Cardiac fibroblast (primary cell): ENCODE results near the gene SOWAHB.

ENCODE experiments used
- DNase-seq, 2 donors: peaks; one replicate each; pipeline versions ENCODE4 v3.0.0 to v3.0.0-alpha.2; 2010; ENCODE audit warnings: low read depth in 2 of 2
- H3K4me3 ChIP-seq, 2 donors: replicated peaks in 1 of 2; 1 replicate in 1 of 2; 2 replicates in 1 of 2; pipeline ENCODE4 v1.5.1; 2011; ENCODE audit warnings: low read depth in 2 of 2, low read length in 2 of 2, mild to moderate bottlenecking in 2 of 2, moderate library complexity in 1 of 2
- CTCF ChIP-seq: IDR thresholded peaks from one replicate; pipeline ENCODE4 v1.5.1; 2011; ENCODE audit warnings: low read depth, mild to moderate bottlenecking, low read length, inconsistent platforms

Gene SOWAHB

GRCh38 chr4:76896048-76896447 is 1.9 kb downstream of the SOWAHB start:
- H3K4me3 ChIP-seq = no peak overlapping the region
- no peak for DNase-seq
- no peak for TF ChIP-seq CTCF

DNA sequence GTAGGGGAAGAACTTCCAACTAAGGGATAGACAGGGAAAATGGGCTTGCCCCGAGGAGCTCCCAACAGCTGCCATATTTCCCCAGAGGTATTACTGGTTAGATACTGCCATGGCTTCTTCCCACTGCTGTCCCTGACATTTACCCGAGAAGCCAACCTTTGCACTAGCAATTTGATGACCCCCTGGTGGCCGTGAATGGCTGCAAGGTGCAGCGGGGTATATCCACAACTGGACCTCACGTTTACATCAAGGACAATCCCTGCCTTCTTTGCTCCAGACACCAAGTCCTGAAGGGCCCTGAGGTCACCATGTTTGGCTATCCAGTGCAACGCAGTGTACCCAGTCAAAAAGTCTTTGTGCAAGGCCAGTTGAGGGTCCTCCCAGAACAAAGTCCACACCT is 2.3 kb downstream of the SOWAHB start:
- no peak overlapping the region for H3K4me3 ChIP-seq
- no peak for TF ChIP-seq CTCF
- DNase-seq = no peak

GRCh38 chr4:76894537-76895255 is 3.2 kb downstream of the SOWAHB start:
- no peak for DNase-seq
- TF ChIP-seq CTCF = no peak
- no peak overlapping the region for H3K4me3 ChIP-seq

GRCh38 chr4:76892601-76893000 is 5.3 kb downstream of the SOWAHB start:
- no peak for DNase-seq
- H3K4me3 ChIP-seq = no peak overlapping the region
- no peak for TF ChIP-seq CTCF

- no peak overlapping the region for H3K4me3 ChIP-seq
- TF ChIP-seq CTCF = no peak
- no peak for DNase-seq
Measured at GRCh38 chr4:76892001-76892400, 5.9 kb downstream of the SOWAHB start.

DNA sequence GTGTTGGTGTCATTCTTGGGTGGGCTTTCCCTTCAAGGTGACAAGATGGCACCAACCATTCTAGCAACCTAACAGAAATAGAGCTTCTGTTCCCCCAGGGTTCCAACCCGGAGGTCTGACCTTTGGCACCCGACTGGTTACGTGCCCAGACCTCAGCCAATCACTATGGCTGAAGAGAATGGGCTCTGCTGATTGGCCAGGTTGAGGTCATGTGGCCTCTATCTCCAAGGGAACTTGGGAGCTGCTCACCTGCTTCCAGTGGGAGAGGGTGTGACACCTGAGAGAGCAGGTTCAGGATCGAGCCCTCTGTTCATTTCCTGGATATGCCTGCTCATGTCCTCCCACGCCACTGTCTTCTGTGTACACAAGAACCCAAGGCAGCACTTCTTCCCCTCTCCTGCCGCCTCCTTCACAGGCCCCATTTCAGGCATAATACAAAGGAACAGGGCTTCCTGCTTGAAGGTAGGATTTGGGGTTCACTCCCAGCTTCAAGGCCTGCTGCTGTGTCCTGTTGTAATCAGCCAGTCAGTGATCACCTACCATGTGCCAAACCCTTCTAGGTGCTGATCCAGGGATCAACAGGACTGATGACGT is 11.0 kb downstream of the SOWAHB start:
- no peak overlapping the region for H3K4me3 ChIP-seq
- no peak for DNase-seq
- no peak for TF ChIP-seq CTCF
